ENCODE results near the gene CLIC2. TPM values are rescaled to one million over a fixed set of nuclear protein-coding genes. Genes with fewer than 3 reads are reported as not detected.
"Not testable (repeated sequence)": the region's sequence is repeated elsewhere in the genome, so short reads cannot be mapped to it uniquely, and the experiment has no call there.

The CLIC2 gene
- total RNA-seq = 1 to 10 TPM; 3.5 TPM
- 3.9 TPM for polyA plus RNA-seq (ENCODE audit: insufficient read depth, low read depth, low replicate concordance)
- long read RNA-seq, donor 1, partial matches to known transcripts = 0 of 3 reads
- long read RNA-seq, donor 1, other reads (novel, unspliced or antisense) = 0 of 3 reads
- long read RNA-seq, donor 2, partial matches to known transcripts = 0 of 4 reads
- long read RNA-seq, donor 2, other reads (novel, unspliced or antisense) = 0 of 4 reads

DNA sequence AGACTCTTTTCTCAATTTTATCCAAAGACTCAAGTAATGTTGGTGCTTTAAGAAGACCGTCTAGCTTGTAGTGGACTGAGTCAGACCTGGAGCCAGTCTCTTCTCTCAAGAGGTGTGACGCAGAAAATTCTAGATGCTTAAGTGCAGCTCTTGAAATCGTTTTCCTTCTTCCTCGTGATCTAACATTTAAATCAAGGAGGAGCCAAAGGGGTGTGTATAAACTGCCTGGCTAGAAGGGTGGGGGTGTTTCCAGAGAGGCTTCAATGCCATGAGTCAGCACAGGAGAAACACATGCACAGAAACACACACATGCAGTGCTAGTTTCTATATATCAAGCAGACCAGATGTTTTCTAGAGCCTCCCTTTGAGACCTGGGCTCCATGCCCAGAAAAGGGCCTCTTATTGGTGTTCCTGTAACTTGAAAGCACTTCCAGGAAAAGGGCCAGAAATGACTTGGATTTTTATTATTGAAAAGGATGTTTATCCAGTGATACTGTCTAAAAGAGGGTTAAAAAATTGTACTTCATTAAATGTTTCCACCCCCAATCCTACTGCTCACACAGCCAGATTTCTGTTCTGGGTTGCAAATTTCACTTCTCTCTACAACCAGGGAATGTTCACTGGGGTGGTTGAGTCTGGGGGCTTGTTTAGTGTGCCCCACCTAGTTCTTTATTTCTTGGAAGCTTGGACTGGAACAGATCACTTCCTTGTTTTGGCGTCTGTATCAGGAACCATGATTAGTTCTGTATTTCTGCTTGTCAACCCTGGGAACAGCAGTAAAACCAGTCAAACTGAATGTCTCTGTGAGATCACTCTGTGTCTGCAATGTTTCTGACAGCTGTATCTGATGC is at the start of gene CLIC2:
CLIC2 (minus strand) TSS at position 129 of the 851 bp plus-strand sequence. CDS start 187 bp downstream, outside the sequence.
- 30 to 48% methylated on average over 5 of the region's 5 CpGs for WGBS, 2 donors
- no peaks in the 10 kb centered on the region for H3K27me3 ChIP-seq

DNA sequence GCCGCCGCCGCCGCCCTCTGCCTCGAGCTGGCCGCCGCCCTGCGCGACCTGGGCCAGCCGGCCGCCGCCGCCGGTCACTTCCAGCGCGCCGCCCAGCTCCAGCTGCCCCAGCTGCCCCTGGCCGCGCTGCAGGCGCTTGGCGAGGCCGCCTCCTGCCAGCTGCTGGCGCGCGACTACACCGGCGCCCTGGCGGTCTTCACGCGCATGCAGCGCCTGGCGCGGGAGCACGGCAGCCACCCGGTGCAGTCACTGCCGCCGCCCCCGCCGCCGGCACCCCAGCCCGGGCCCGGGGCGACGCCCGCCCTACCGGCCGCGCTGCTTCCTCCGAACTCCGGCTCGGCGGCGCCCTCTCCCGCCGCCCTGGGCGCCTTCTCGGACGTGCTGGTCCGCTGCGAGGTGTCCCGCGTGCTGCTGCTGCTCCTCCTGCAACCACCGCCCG is 48.1 kb upstream of the CLIC2 start:
- H3K27ac ChIP-seq; H3K9me3 ChIP-seq; intact Hi-C loops (cut with DNase I; ENCODE audit: low total_unique reads); H3K4me1 ChIP-seq; H3K4me3 ChIP-seq; H3K27me3 ChIP-seq; H3K36me3 ChIP-seq (ENCODE audit: low read depth, missing control alignments); DNase-seq: not testable (repeated sequence)
- no CpG with 5 or more reads among the region's 64 CpGs for WGBS, 2 donors

More for the DNA sequence above, at the start of gene CLIC2:
- no peaks in the 10 kb centered on the region for H3K36me3 ChIP-seq (ENCODE audit: low read depth, missing control alignments)
- H3K4me1 ChIP-seq = no peaks in the 10 kb centered on the region
- no peak within 1 kb of the TSS for H3K4me3 ChIP-seq
- no peak for TF ChIP-seq POLR2A (IDR thresholded peaks at IDR 0.05)
- no peak for TF ChIP-seq CTCF (IDR thresholded peaks at IDR 0.05)
- peak within 1 kb of the TSS in 1 of 2 donors; percentile 56 for H3K27ac ChIP-seq
- peak; percentile 22 for DNase-seq
- H3K9me3 ChIP-seq = no peaks in the 10 kb centered on the region
- intact Hi-C loops (cut with DNase I; ENCODE audit: low total_unique reads) = no loop called here

- intact Hi-C loops (cut with DNase I; ENCODE audit: low total_unique reads); DNase-seq; H3K4me1 ChIP-seq; H3K9me3 ChIP-seq; H3K36me3 ChIP-seq (ENCODE audit: low read depth, missing control alignments); H3K27me3 ChIP-seq; H3K27ac ChIP-seq; H3K4me3 ChIP-seq: not testable (repeated sequence)
- WGBS, 2 donors = no CpG with 5 or more reads among the region's 90 CpGs
Measured at GRCh38 chrX:155381843-155382528, 47.6 kb upstream of the CLIC2 start, which contains the start of gene F8A2. TSS of gene F8A2 (plus strand) at chrX:155382095. CDS start at chrX:155382115, 20 bp downstream.

GRCh38 chrX:155379802-155380201 is 45.4 kb upstream of the CLIC2 start:
- H3K9me3 ChIP-seq; H3K4me1 ChIP-seq; DNase-seq; H3K27me3 ChIP-seq; H3K4me3 ChIP-seq; H3K27ac ChIP-seq; intact Hi-C loops (cut with DNase I; ENCODE audit: low total_unique reads); H3K36me3 ChIP-seq (ENCODE audit: low read depth, missing control alignments): not testable (repeated sequence)
- WGBS, 2 donors = no CpG with 5 or more reads among the region's 7 CpGs

- H3K36me3 ChIP-seq (ENCODE audit: low read depth, missing control alignments); H3K27ac ChIP-seq; H3K27me3 ChIP-seq; intact Hi-C loops (cut with DNase I; ENCODE audit: low total_unique reads); H3K9me3 ChIP-seq; DNase-seq; H3K4me1 ChIP-seq; H3K4me3 ChIP-seq: not testable (repeated sequence)
- WGBS, 2 donors = no CpG with 5 or more reads among the region's 9 CpGs
Measured at GRCh38 chrX:155373777-155374458, 39.5 kb upstream of the CLIC2 start.

DNA sequence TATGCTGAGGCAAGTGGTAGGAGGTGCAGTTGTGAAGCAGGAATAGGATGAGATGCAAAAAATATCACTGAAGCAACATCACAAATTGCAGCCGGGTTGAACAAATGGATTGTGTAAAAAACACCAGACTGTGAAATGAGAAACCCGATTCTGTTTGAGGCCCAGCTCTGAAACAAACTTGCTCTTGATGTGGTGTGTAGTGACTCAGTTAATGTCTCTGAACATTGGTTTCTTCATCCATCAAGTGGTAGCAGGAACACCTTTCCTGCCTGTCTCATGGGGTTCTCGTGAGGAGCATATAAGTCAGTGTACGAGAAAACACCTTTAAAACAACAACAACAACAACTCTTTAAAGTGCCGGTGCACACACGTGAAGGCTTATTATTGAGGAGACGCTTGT is 29.3 kb upstream of the CLIC2 start:
- no CpG with 5 or more reads among the region's 7 CpGs for WGBS, 2 donors
- H3K27me3 ChIP-seq; H3K27ac ChIP-seq; intact Hi-C loops (cut with DNase I; ENCODE audit: low total_unique reads); H3K9me3 ChIP-seq; H3K4me1 ChIP-seq; H3K4me3 ChIP-seq; H3K36me3 ChIP-seq (ENCODE audit: low read depth, missing control alignments); DNase-seq: not testable (repeated sequence)

- H3K27ac ChIP-seq; H3K4me1 ChIP-seq; DNase-seq; H3K4me3 ChIP-seq; H3K36me3 ChIP-seq (ENCODE audit: low read depth, missing control alignments); intact Hi-C loops (cut with DNase I; ENCODE audit: low total_unique reads); H3K9me3 ChIP-seq; H3K27me3 ChIP-seq: not testable (repeated sequence)
- no CpG with 5 or more reads among the region's 4 CpGs for WGBS, 2 donors
Measured at GRCh38 chrX:155349448-155349847, 15.0 kb upstream of the CLIC2 start.

DNA sequence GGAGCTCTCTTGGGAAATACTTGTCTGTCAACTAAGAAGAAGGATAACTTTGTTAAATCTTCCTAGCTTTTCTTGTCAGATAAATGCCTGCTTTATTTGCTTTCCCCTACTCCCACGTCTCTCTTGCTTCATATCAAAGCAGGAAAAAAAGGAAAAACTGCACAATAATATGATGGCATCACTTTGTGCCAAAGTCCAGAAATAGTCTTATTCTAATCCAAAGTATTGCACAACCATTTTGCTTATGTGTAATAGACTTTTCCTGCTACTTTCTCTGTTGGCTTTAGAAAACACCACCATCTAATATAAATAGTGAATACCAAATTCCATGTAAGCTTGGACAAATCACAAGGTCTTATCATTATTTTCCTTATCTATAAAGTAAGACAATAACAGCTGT is 11.3 kb upstream of the CLIC2 start:
- intact Hi-C loops (cut with DNase I; ENCODE audit: low total_unique reads); H3K4me1 ChIP-seq; H3K27ac ChIP-seq; H3K4me3 ChIP-seq; H3K36me3 ChIP-seq (ENCODE audit: low read depth, missing control alignments); H3K27me3 ChIP-seq; H3K9me3 ChIP-seq; DNase-seq: not testable (repeated sequence)
- no CpG with 5 or more reads among the region's 1 CpG for WGBS, 2 donors

- H3K4me1 ChIP-seq; H3K27ac ChIP-seq; intact Hi-C loops (cut with DNase I; ENCODE audit: low total_unique reads); H3K27me3 ChIP-seq; H3K36me3 ChIP-seq (ENCODE audit: low read depth, missing control alignments); H3K9me3 ChIP-seq; DNase-seq; H3K4me3 ChIP-seq: not testable (repeated sequence)
- 27% methylated on average over 1 of the region's 1 CpG; no CpG with 5 or more reads in 1 of the 2 donors for WGBS, 2 donors
Measured at GRCh38 chrX:155335337-155335712, 911 bp upstream of the CLIC2 start.

Measured in testis (tissue), 5 donors.